Adrenal gland (tissue), 12 donors: ENCODE results near the gene GUCA2A. TPM values are rescaled to one million over a fixed set of nuclear protein-coding genes. Genes with fewer than 3 reads are reported as not detected.

Experiments used
- DNase-seq, 7 donors: peaks; one replicate each; pipeline ENCODE4 v3.0.0-alpha.2; 2019 to 2020
- H3K27ac ChIP-seq, 5 donors: fragments of 200-600 bp; sonication (generic) in 4 of 5; 1 replicate in 3 of 5; 2 replicates in 2 of 5; pipeline versions ENCODE4 v1.5.1 to v1.8.0; 2016 to 2020; ENCODE audit warnings: mild to moderate bottlenecking in 1 of 5
- H3K27me3 ChIP-seq: fragments of 200-600 bp; 2 replicates; pipeline ENCODE4 v1.8.0; 2021
- H3K36me3 ChIP-seq, 2 donors: fragments of 200-600 bp; replicated peaks in 1 of 2; 1 replicate in 1 of 2; 2 replicates in 1 of 2; pipeline versions ENCODE4 v1.5.1 to v1.8.0; 2018 to 2022
- H3K4me1 ChIP-seq, 2 donors: fragments of 200-600 bp; replicated peaks in 1 of 2; 1 replicate in 1 of 2; 2 replicates in 1 of 2; pipeline versions ENCODE4 v1.5.1 to v1.8.0; 2018 to 2021
- H3K4me3 ChIP-seq, 4 donors: fragments of 200-600 bp; sonication (generic) in 3 of 4; one replicate each; pipeline ENCODE4 v1.5.1; 2016 to 2018
- H3K9me3 ChIP-seq, 3 donors: fragments of 200-600 bp; sonication (generic) in 1 of 3; replicated peaks in 1 of 3; 1 replicate in 2 of 3; 2 replicates in 1 of 3; pipeline versions ENCODE4 v1.5.1 to v1.8.0; 2016 to 2021
- CTCF ChIP-seq, 6 experiments: fragments of 450-650 bp in 4 of 6; fragments of 200-600 bp in 2 of 6; sonication (generic) in 1 of 6; IDR thresholded peaks; 1 replicate in 5 of 6; 2 replicates in 1 of 6; pipeline versions ENCODE4 v1.5.1 to v1.8.0; 2016 to 2021; ENCODE audit warnings: antibody characterized with exemption in 6 of 6, mild to moderate bottlenecking in 2 of 6, moderate library complexity in 1 of 6
- POLR2A ChIP-seq, 2 donors: fragments of 450-650 bp; IDR thresholded peaks; one replicate each; pipeline ENCODE4 v1.6.1; 2017; ENCODE audit warnings: antibody characterized with exemption in 2 of 2, mild to moderate bottlenecking in 2 of 2, moderate library complexity in 1 of 2
- WGBS, 4 donors: extraction: QIAGEN DNeasy Blood & Tissue Kit in 2 of 4; methylation state at CpG; one replicate each; pipeline versions ENCODE4 v1.1.5 to v1.1.7; 2013 to 2017; 5-methylcytosine and 5-hydroxymethylcytosine counted together
- intact Hi-C, 2 donors: fragments of 100-400 bp; cut with DNase I; formaldehyde crosslinking; loops; one replicate each; pipeline versions ENCODE4 v1.14.1 to v1.15.0; 2022 to 2023
- polyA plus RNA-seq, 3 donors: library from polyadenylated mRNA; stranded (reverse); fragments of 200-250 nt in 2 of 3; fragments of 350-450 nt in 1 of 3; fragmentation: Illumina TruSeq in 1 of 3; extraction: RNeasy Lipid Tissue Mini Kit (QIAGEN cat#74804) in 1 of 3; gene quantifications; one replicate each; pipeline ENCODE4 v1.2.3, GENCODE V29; 2013 to 2014
- total RNA-seq, 9 donors: library from RNA; depleted of rRNA in 4 of 9; stranded (reverse); fragments of >200 nt in 4 of 9; fragments of 120-200 nt in 1 of 9; fragmentation: NEBNext Ultra II Directional in 1 of 9; extraction: Animal tissue kit (Norgen Biotek cat#: 25700) in 1 of 9; gene quantifications; one replicate each; pipeline versions ENCODE4 v1.1.0 to v1.2.4, GENCODE V29; 2013 to 2023
- donor health status: healthy with polysubstance abuse.
- donor health status: Bipolar disorder and iron deficiency.
- donor health status: DM: yes; HTN: yes; CAD: no.
- donor health status: DM: no; HTN: no; CAD: no.
- donor health status: DM: no; HTN: no; CAD: no.
- donor health status: DM: yes; HTN: yes; CAD: no.

The GUCA2A gene
- total and polyA plus RNA-seq, 12 donors: 0.61 TPM; not detected in 11

- TF ChIP-seq CTCF (IDR thresholded peaks at IDR 0.05) (no peak), POLR2A (IDR thresholded peaks at IDR 0.05) (no peak)
- Histone ChIP-seq H3K9me3 (no peaks in the 10 kb centered on the region), H3K4me3 (no peak overlapping the region), H3K27me3 (peaks cover 8% of the 10 kb centered on the region), H3K36me3 (no peaks in the 10 kb centered on the region), H3K4me1 (no peaks in the 10 kb centered on the region), H3K27ac (no peak overlapping the region)
- DNase-seq: no peak
- intact Hi-C loops: no loop called here
- 84 to 96% (median 86%) methylated on average over 1 of the region's 1 CpG for WGBS, 4 donors
Observed at GRCh38 chr1:42148166-42148565, 16.4 kb downstream of the GUCA2A start.

- H3K9me3 ChIP-seq: no peaks in the 10 kb centered on the region
- DNase-seq: peak; percentile 66 to 87 (median 78)
- TF ChIP-seq POLR2A (IDR thresholded peaks at IDR 0.05) (no peak), CTCF (IDR thresholded peaks at IDR 0.05) (peak; percentile 74 to 95 (median 89))
- no peak overlapping the region for H3K4me3 ChIP-seq
- H3K27ac ChIP-seq: no peak overlapping the region
- H3K27me3 ChIP-seq: peaks cover 8% of the 10 kb centered on the region
- H3K36me3 ChIP-seq: no peaks in the 10 kb centered on the region
- 14 to 18% (median 15%) methylated on average over 14 to 19 of the region's 19 CpGs for whole genome bisulfite sequencing, 4 donors
- intact Hi-C loops: no loop called here
- H3K4me1 ChIP-seq: no peaks in the 10 kb centered on the region
Observed at GRCh38 chr1:42146626-42147320, 17.8 kb downstream of the GUCA2A start.

GRCh38 chr1:42145764-42146625 lies 18.6 kb downstream of the GUCA2A start:
- TF ChIP-seq POLR2A (IDR thresholded peaks at IDR 0.05): no peak
- TF ChIP-seq CTCF (IDR thresholded peaks at IDR 0.05): no peak
- Histone ChIP-seq H3K36me3 (no peaks in the 10 kb centered on the region), H3K4me1 (no peaks in the 10 kb centered on the region), H3K9me3 (no peaks in the 10 kb centered on the region), H3K27ac (no peak overlapping the region), H3K4me3 (no peak overlapping the region), H3K27me3 (peaks cover 8% of the 10 kb centered on the region)
- peak in 1 of 7 donors; percentile 46 for DNase-seq
- WGBS, 4 donors: 45 to 59% (median 53%) methylated on average over 19 to 41 of the region's 41 CpGs
- intact Hi-C loops: no loop called here

- Histone ChIP-seq H3K27me3 (peaks cover 8% of the 10 kb centered on the region), H3K4me3 (no peak overlapping the region), H3K27ac (no peak overlapping the region), H3K9me3 (no peaks in the 10 kb centered on the region), H3K4me1 (no peaks in the 10 kb centered on the region), H3K36me3 (no peaks in the 10 kb centered on the region)
- intact Hi-C loops: no loop called here
- 62 to 73% (median 71%) methylated on average over 3 to 8 of the region's 8 CpGs for WGBS, 4 donors
- TF ChIP-seq POLR2A (IDR thresholded peaks at IDR 0.05): no peak
- no peak for TF ChIP-seq CTCF (IDR thresholded peaks at IDR 0.05)
- no peak for DNase-seq
Observed at GRCh38 chr1:42145389-42145716, 19.2 kb downstream of the GUCA2A start.
